Liver (tissue), 9 donors: Measurements from ENCODE around the gene CABLES1. TPM values are rescaled to one million over a fixed set of nuclear protein-coding genes. Genes with fewer than 3 reads are reported as not detected.

Source experiments
- DNase-seq: peaks from one replicate; pipeline ENCODE4 v3.0.0-alpha.2; 2017; ENCODE audit warnings: low spot score
- H3K27ac ChIP-seq, 2 donors: one replicate each; pipeline ENCODE4 v1.7.0; 2013; ENCODE audit warnings: inconsistent platforms in 2 of 2, low read length in 2 of 2, control low read depth in 1 of 2, low read depth in 1 of 2, mild to moderate bottlenecking in 1 of 2
- H3K27me3 ChIP-seq, 4 donors: one replicate each; pipeline versions ENCODE4 v1.6.1 to v1.7.0; 2013; ENCODE audit warnings: low read length in 3 of 4, inconsistent platforms in 1 of 4, mild to moderate bottlenecking in 1 of 4, moderate library complexity in 1 of 4; ENCODE audit not compliant: control insufficient read depth in 4 of 4, insufficient read depth in 4 of 4
- H3K36me3 ChIP-seq, 4 donors: one replicate each; pipeline versions ENCODE4 v1.6.1 to v1.7.0; 2013; ENCODE audit warnings: low read length in 3 of 4, mild to moderate bottlenecking in 3 of 4, low read depth in 1 of 4, moderate library complexity in 1 of 4; ENCODE audit not compliant: control insufficient read depth in 4 of 4, insufficient read depth in 3 of 4
- H3K4me1 ChIP-seq, 4 donors: one replicate each; pipeline versions ENCODE4 v1.6.1 to v1.7.0; 2013; ENCODE audit warnings: low read length in 3 of 4, mild to moderate bottlenecking in 3 of 4, moderate library complexity in 1 of 4; ENCODE audit not compliant: control insufficient read depth in 4 of 4, insufficient read depth in 4 of 4
- H3K4me3 ChIP-seq, 3 donors: one replicate each; pipeline versions ENCODE4 v1.6.1 to v1.7.0; 2013; ENCODE audit warnings: low read length in 3 of 3, control low read depth in 1 of 3, low read depth in 1 of 3, mild to moderate bottlenecking in 1 of 3
- H3K9ac ChIP-seq, 2 donors: one replicate each; pipeline ENCODE4 v1.7.0; 2013; ENCODE audit warnings: low read length in 2 of 2, mild to moderate bottlenecking in 2 of 2, moderate library complexity in 2 of 2, control low read depth in 1 of 2, low read depth in 1 of 2
- H3K9me3 ChIP-seq, 4 donors: one replicate each; pipeline versions ENCODE4 v1.6.1 to v1.7.0; 2013; ENCODE audit warnings: low read length in 3 of 4; ENCODE audit not compliant: control insufficient read depth in 4 of 4
- ATF3 ChIP-seq: IDR thresholded peaks from 2 replicates; pipeline ENCODE4 v1.6.1; 2016; ENCODE audit warnings: antibody characterized with exemption
- CTCF ChIP-seq: fragments of 150-350 bp; IDR thresholded peaks from 2 replicates; pipeline ENCODE4 v1.5.1; 2017; ENCODE audit warnings: improper control_type of control experiment, low read depth, low read length; ENCODE audit not compliant: missing input control
- EGR1 ChIP-seq, 2 donors: IDR thresholded peaks; 2 replicates each; pipeline ENCODE4 v1.6.1; 2016 to 2018; ENCODE audit warnings: antibody characterized with exemption in 2 of 2, low read depth in 2 of 2
- FOXA1 ChIP-seq: IDR thresholded peaks from 2 replicates; pipeline ENCODE4 v1.6.1; 2016; ENCODE audit warnings: antibody characterized with exemption
- FOXA2 ChIP-seq: IDR thresholded peaks from 2 replicates; pipeline ENCODE4 v1.6.1; 2016; ENCODE audit warnings: antibody characterized with exemption
- HNF4A ChIP-seq, 2 donors: conservative IDR thresholded peaks; 2 replicates each; pipeline ENCODE4 v1.6.1; 2016; ENCODE audit warnings: antibody characterized with exemption in 2 of 2, mild to moderate bottlenecking in 2 of 2
- HNF4G ChIP-seq: IDR thresholded peaks from 2 replicates; pipeline ENCODE4 v1.6.1; 2016; ENCODE audit warnings: antibody characterized with exemption
- JUND ChIP-seq, 2 donors: IDR thresholded peaks; 2 replicates each; pipeline ENCODE4 v1.6.1; 2016; ENCODE audit warnings: antibody characterized with exemption in 2 of 2
- MAX ChIP-seq: IDR thresholded peaks from 2 replicates; pipeline ENCODE4 v1.6.1; 2016; ENCODE audit warnings: antibody characterized with exemption
- NR2F2 ChIP-seq: IDR thresholded peaks from 2 replicates; pipeline ENCODE4 v1.6.1; 2016; ENCODE audit warnings: antibody characterized with exemption
- RAD21 ChIP-seq, 2 donors: IDR thresholded peaks; 2 replicates each; pipeline ENCODE4 v1.6.1; 2016; ENCODE audit warnings: antibody characterized with exemption in 2 of 2, mild to moderate bottlenecking in 2 of 2
- RXRA ChIP-seq, 2 donors: IDR thresholded peaks; 2 replicates each; pipeline ENCODE4 v1.6.1; 2017 to 2018; ENCODE audit warnings: antibody characterized with exemption in 2 of 2, mild to moderate bottlenecking in 1 of 2
- SP1 ChIP-seq: IDR thresholded peaks from 2 replicates; pipeline ENCODE4 v1.6.1; 2018; ENCODE audit warnings: antibody characterized with exemption, mild to moderate bottlenecking
- TAF1 ChIP-seq: conservative IDR thresholded peaks from 2 replicates; pipeline ENCODE4 v1.6.1; 2016; ENCODE audit warnings: antibody characterized with exemption, mild to moderate bottlenecking
- YY1 ChIP-seq: IDR thresholded peaks from 2 replicates; pipeline ENCODE4 v1.6.1; 2016; ENCODE audit warnings: antibody characterized with exemption, mild to moderate bottlenecking
- ZBTB33 ChIP-seq: IDR thresholded peaks from 2 replicates; pipeline ENCODE4 v1.6.1; 2016; ENCODE audit warnings: antibody characterized with exemption
- WGBS: extraction: QIAGEN DNeasy Blood & Tissue Kit; methylation state at CpG from one replicate; pipeline ENCODE4 v1.1.7; 2013; 5-methylcytosine and 5-hydroxymethylcytosine counted together
- polyA plus RNA-seq, 2 donors: library from polyadenylated mRNA; stranded (reverse) in 1 of 2; unstranded in 1 of 2; fragments of 200-250 nt in 1 of 2; fragments of >200 nt in 1 of 2; fragmentation: Nextera tagmentation in 1 of 2; extraction: Ambion mirVana in 1 of 2; gene quantifications; one replicate each; pipeline versions ENCODE4 v1.2.1 to v1.2.3, GENCODE V29; 2013 to 2015
- total RNA-seq, 2 donors: library from RNA; depleted of rRNA; stranded (reverse); fragments of >200 nt; gene quantifications; one replicate each; pipeline ENCODE4 v1.2.3, GENCODE V29; 2014
- donor health status: healthy.
- donor health status: healthy.
- donor health status: healthy.
- donor health status: healthy.
- donor health status: healthy.

Gene CABLES1
- total and polyA plus RNA-seq, 4 donors: 3.3 to 8.9 (median 4.5) TPM

GRCh38 chr18:23122334-23123229 is 12.7 kb upstream of the CABLES1 start:
- no peaks in the 10 kb centered on the region for H3K36me3 ChIP-seq
- WGBS: 86% methylated on average over 15 of the region's 15 CpGs
- TF ChIP-seq FOXA2 (no peak), ATF3 (no peak), HNF4A (conservative IDR thresholded peaks at IDR 0.05) (no peak), ZBTB33 (no peak), SP1 (no peak), RAD21 (IDR thresholded peaks at IDR 0.05) (no peak), JUND (IDR thresholded peaks at IDR 0.05) (no peak), EGR1 (IDR thresholded peaks at IDR 0.05; ENCODE audit: low read depth in 2 of 2) (no peak), FOXA1 (no peak), MAX (no peak), YY1 (no peak), RXRA (IDR thresholded peaks at IDR 0.05) (no peak), HNF4G (no peak), NR2F2 (no peak), CTCF (no peak), TAF1 (no peak)
- H3K27ac ChIP-seq: no peak overlapping the region
- H3K9me3 ChIP-seq: no peaks in the 10 kb centered on the region
- H3K27me3 ChIP-seq: no peaks in the 10 kb centered on the region
- no peak overlapping the region for H3K4me3 ChIP-seq
- no peak overlapping the region for H3K9ac ChIP-seq
- no peak for DNase-seq
- no peaks in the 10 kb centered on the region for H3K4me1 ChIP-seq

GRCh38 chr18:23126376-23127056 is 8.8 kb upstream of the CABLES1 start:
- no peak for TF ChIP-seq RXRA (IDR thresholded peaks at IDR 0.05)
- TF ChIP-seq TAF1: no peak
- no peak for TF ChIP-seq CTCF
- TF ChIP-seq HNF4G: no peak
- TF ChIP-seq JUND (IDR thresholded peaks at IDR 0.05): no peak
- no peak for TF ChIP-seq ATF3
- TF ChIP-seq HNF4A (conservative IDR thresholded peaks at IDR 0.05): no peak
- Histone ChIP-seq H3K4me3 (no peak overlapping the region), H3K27ac (no peak overlapping the region), H3K9ac (no peak overlapping the region), H3K27me3 (no peaks in the 10 kb centered on the region), H3K9me3 (no peaks in the 10 kb centered on the region), H3K36me3 (no peaks in the 10 kb centered on the region), H3K4me1 (no peaks in the 10 kb centered on the region)
- no peak for DNase-seq
- 75% methylated on average over 11 of the region's 11 CpGs for WGBS
